Endothelial cell (in vitro differentiated cells): Measurements from ENCODE around the gene PPT2. TPM values are rescaled to one million over a fixed set of nuclear protein-coding genes. Genes with fewer than 3 reads are reported as not detected.
A peak's percentile ranks its signal among the peaks of the same experiment; 100 is the strongest.

Experiments
- DNase-seq: peaks from one replicate; pipeline ENCODE4 v3.0.0; 2021; ENCODE audit warnings: low spot score
- H3K27ac Mint-ChIP-seq: one replicate; pipeline ENCODE4 v1.8.0; 2021; ENCODE audit warnings: mixed read lengths, inconsistent platforms; ENCODE audit not compliant: unreplicated experiment
- H3K27me3 Mint-ChIP-seq: one replicate; pipeline ENCODE4 v1.8.0; 2021; ENCODE audit warnings: mild to moderate bottlenecking, moderate library complexity, mixed read lengths, inconsistent platforms; ENCODE audit not compliant: unreplicated experiment
- H3K36me3 Mint-ChIP-seq: one replicate; pipeline ENCODE4 v1.8.0; 2021; ENCODE audit warnings: mild to moderate bottlenecking, low read depth, mixed read lengths, inconsistent platforms; ENCODE audit not compliant: unreplicated experiment
- H3K4me1 Mint-ChIP-seq: one replicate; pipeline ENCODE4 v1.8.0; 2021; ENCODE audit warnings: mild to moderate bottlenecking, mixed read lengths, inconsistent platforms; ENCODE audit not compliant: unreplicated experiment
- H3K4me3 Mint-ChIP-seq: one replicate; pipeline ENCODE4 v1.8.0; 2021; ENCODE audit warnings: mild to moderate bottlenecking, mixed read lengths, inconsistent platforms; ENCODE audit not compliant: unreplicated experiment
- H3K9me3 Mint-ChIP-seq: one replicate; pipeline ENCODE4 v1.8.0; 2021; ENCODE audit warnings: mixed read lengths, inconsistent platforms; ENCODE audit not compliant: unreplicated experiment
- long read RNA-seq: library from polyadenylated mRNA; unstranded; transcript quantifications from one replicate; pipeline ENCODE4 v2.0.0, GENCODE V29; 2020; ENCODE audit not compliant: unreplicated experiment
- total RNA-seq: library from RNA; stranded (reverse); fragmentation: NEBNext Ultra II Directional; extraction: Animal tissue kit (Norgen Biotek cat#: 25700); gene quantifications from one replicate; pipeline ENCODE4 v1.2.1, GENCODE V29; 2021; ENCODE audit not compliant: unreplicated experiment
- TF ChIP-seq, protein P1 (sequence below): fragments of 200-600 bp; sonication (generic); IDR thresholded peaks from one replicate; pipeline ENCODE4 v1.5.0; 2021; ENCODE audit warnings: antibody characterized with exemption; ENCODE audit not compliant: unreplicated experiment

Gene PPT2, protein sequence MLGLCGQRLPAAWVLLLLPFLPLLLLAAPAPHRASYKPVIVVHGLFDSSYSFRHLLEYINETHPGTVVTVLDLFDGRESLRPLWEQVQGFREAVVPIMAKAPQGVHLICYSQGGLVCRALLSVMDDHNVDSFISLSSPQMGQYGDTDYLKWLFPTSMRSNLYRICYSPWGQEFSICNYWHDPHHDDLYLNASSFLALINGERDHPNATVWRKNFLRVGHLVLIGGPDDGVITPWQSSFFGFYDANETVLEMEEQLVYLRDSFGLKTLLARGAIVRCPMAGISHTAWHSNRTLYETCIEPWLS
- total RNA-seq = 44.4 TPM
- long read RNA-seq, transcript PPT2-244 (9 exons, 2,053 nt) = major isoform, 13 of 26 reads
- long read RNA-seq, transcript PPT2-245 (9 exons, 1,759 nt) = minor isoform, 6 of 26 reads
- long read RNA-seq, partial matches to known transcripts = 2 of 26 reads
- long read RNA-seq, other reads (novel, unspliced or antisense) = 1 of 26 reads

DNA sequence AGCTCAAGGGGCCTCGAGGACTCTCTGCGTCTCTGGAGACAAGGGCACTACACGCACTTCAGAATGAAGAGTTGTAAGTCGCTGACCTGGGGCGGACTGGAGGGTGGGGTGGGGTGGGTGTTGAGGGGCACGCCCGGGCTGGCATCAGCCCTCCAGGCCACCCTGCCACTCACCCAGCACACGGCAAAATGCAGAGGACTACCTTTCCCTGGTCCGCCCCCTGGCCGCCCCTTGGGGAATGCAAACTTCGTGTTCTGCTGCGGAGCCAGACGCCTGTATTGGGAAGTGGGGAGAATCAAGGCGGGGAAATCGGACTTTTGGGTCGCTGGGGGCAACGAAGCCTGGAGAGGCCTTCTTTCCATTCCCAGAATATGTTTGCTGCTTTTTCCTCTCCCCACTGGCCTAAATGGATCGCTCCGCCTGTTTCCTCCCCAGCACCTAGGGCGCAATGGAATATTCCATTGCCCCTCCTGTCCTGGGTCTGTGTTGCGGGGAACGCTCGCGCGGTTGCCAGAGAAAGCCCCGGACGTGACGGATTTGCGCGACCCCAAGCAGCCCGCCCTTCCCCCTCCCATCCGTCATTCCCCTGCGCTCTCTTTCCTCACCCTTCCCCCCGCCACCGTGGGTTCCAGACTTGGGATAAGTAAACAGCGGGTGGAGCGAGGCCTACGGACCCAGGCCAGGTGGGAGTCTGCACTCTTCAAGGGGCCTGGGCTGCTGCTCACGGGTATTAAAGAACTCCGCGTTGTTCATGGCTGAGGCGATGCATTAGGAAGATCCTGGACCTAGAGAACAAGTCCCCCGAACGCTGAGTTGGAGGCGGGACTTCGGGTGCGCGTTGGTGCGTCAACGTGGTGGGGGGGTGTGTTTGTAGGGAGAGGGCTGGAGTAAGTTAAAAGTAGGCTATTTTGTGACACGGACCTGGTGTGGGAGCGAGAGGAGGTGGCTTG lies at the start of gene PPT2:
PPT2 (plus strand) TSS at position 578 of the 950 bp plus-strand sequence. CDS start 454 bp downstream, outside the sequence.
- Mint-ChIP-seq H3K36me3 (peaks cover 17% of the 10 kb centered on the region), H3K4me3 (peak within 1 kb of the TSS; percentile 99), H3K9me3 (no peaks in the 10 kb centered on the region), H3K27me3 (peaks cover 13% of the 10 kb centered on the region), H3K27ac (peak within 1 kb of the TSS; percentile 94), H3K4me1 (peaks cover 38% of the 10 kb centered on the region)
- TF ChIP-seq, protein P1, sequence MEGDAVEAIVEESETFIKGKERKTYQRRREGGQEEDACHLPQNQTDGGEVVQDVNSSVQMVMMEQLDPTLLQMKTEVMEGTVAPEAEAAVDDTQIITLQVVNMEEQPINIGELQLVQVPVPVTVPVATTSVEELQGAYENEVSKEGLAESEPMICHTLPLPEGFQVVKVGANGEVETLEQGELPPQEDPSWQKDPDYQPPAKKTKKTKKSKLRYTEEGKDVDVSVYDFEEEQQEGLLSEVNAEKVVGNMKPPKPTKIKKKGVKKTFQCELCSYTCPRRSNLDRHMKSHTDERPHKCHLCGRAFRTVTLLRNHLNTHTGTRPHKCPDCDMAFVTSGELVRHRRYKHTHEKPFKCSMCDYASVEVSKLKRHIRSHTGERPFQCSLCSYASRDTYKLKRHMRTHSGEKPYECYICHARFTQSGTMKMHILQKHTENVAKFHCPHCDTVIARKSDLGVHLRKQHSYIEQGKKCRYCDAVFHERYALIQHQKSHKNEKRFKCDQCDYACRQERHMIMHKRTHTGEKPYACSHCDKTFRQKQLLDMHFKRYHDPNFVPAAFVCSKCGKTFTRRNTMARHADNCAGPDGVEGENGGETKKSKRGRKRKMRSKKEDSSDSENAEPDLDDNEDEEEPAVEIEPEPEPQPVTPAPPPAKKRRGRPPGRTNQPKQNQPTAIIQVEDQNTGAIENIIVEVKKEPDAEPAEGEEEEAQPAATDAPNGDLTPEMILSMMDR = no peak
- DNase-seq = peak; percentile 83

DNA sequence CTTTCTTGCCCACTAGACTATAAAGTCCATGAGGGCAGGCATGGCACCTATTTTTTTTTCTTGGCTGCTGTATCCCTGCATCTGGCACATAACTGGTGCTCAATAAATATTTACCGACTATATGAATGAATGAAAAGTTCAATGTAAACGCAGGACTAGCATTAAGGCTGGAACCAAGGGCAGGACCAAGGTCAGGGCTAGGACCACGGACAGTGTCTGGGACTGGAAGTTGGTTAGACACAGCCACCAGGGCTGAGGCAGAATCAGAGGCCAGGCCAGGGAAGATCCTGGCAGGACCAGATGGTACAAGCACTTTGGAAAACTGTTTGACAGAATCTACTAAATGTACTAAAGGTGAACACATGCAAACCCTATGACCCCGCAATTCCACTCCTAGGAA lies 48.5 kb upstream of the PPT2 start:
- peaks cover 17% of the 10 kb centered on the region for H3K4me1 Mint-ChIP-seq
- peaks cover 11% of the 10 kb centered on the region for H3K27me3 Mint-ChIP-seq
- no peaks in the 10 kb centered on the region for H3K36me3 Mint-ChIP-seq
- H3K9me3 Mint-ChIP-seq = no peaks in the 10 kb centered on the region
- no peak overlapping the region for H3K4me3 Mint-ChIP-seq
- peak; percentile 40 for DNase-seq
- TF ChIP-seq, protein P1 = no peak
- no peak overlapping the region for H3K27ac Mint-ChIP-seq

DNA sequence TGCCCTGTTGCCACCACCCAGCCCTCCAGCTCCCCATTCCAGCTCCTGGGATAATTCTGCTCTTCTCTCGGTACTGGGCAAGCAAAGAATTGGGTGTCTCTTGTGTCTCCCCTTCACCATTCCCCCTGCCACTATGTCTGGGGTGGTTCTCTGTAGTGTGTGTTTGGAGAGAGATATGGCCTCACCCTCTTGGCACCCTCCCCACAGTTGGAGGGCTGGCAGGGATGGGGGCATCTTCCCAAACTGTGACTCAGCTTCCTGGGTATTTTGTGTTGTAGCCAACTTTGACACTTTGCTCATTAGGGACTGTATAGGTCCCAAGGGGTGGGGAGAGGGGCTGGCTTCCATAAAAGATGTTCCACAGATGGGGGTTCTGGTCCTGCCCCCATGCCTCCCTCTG lies 46.5 kb upstream of the PPT2 start:
- H3K4me1 Mint-ChIP-seq = peaks cover 33% of the 10 kb centered on the region
- peaks cover 13% of the 10 kb centered on the region for H3K27me3 Mint-ChIP-seq
- H3K9me3 Mint-ChIP-seq = no peaks in the 10 kb centered on the region
- TF ChIP-seq, protein P1 = no peak
- H3K4me3 Mint-ChIP-seq = no peak overlapping the region
- no peak for DNase-seq
- peaks cover 15% of the 10 kb centered on the region for H3K36me3 Mint-ChIP-seq
- no peak overlapping the region for H3K27ac Mint-ChIP-seq

DNA sequence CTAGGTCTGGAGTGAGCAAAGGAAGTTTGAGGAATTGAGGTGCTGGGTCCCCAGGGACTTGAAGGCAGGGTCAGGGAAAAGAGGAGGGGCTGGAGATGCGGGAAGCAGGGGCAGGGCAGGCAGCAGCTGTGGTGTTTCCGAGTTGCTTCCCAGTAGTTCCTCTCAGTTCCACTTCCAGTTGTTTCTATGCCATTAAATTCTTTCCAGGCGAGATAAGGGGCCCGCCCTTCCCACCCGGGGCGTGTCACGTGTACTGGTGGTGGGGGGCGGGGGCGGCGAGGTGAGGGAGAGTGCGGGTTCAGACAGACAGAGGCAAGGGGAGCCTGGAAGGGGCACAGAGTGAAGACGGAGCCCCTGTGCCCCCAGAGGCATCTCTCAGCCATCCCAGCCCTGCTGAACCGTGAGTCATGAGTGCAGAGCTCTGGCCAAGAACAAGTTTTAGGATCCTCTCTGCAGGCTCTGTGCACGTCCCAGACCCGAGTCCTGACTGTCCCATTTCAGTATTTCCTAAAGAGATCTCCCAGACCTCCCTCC lies 45.8 kb upstream of the PPT2 start:
- Mint-ChIP-seq H3K27ac (no peak overlapping the region), H3K4me3 (peak overlapping the region; percentile 47), H3K4me1 (peaks cover 39% of the 10 kb centered on the region), H3K36me3 (peaks cover 15% of the 10 kb centered on the region), H3K27me3 (peaks cover 13% of the 10 kb centered on the region), H3K9me3 (no peaks in the 10 kb centered on the region)
- TF ChIP-seq, protein P1 = no peak
- no peak for DNase-seq
